H9 (cell line): ENCODE data around the gene MUC5B. TPM values are rescaled to one million over a fixed set of nuclear protein-coding genes. Genes with fewer than 3 reads are reported as not detected.

Experiments
- DNase-seq: peaks from one replicate; pipeline ENCODE4 v3.0.0-alpha.2; 2017
- H2AFZ ChIP-seq: one replicate; pipeline ENCODE4 v1.6.1; 2013; ENCODE audit warnings: mild to moderate bottlenecking, low read length, control low read depth, moderate library complexity
- H2AK5ac ChIP-seq: 2 replicates; pipeline ENCODE4 v1.6.1; 2013; ENCODE audit warnings: low read length, control low read depth, mixed read lengths; ENCODE audit not compliant: insufficient read length
- H2BK120ac ChIP-seq: one replicate; pipeline ENCODE4 v1.6.1; 2013; ENCODE audit warnings: low read depth, mild to moderate bottlenecking, low read length, control low read depth, inconsistent platforms; ENCODE audit not compliant: poor library complexity, severe bottlenecking
- H2BK12ac ChIP-seq: 2 replicates; pipeline ENCODE4 v1.6.1; 2013; ENCODE audit warnings: low read length, control low read depth, mixed read lengths, low read depth; ENCODE audit not compliant: insufficient read length
- H2BK15ac ChIP-seq: 2 replicates; pipeline ENCODE4 v1.6.1; 2013; ENCODE audit warnings: low read depth, low read length, control low read depth
- H2BK20ac ChIP-seq: one replicate; pipeline ENCODE4 v1.6.1; 2013; ENCODE audit warnings: low read depth, mild to moderate bottlenecking, low read length, control low read depth, inconsistent platforms; ENCODE audit not compliant: poor library complexity, severe bottlenecking
- H2BK5ac ChIP-seq: 2 replicates; pipeline ENCODE4 v1.6.1; 2013; ENCODE audit warnings: low read length, control low read depth, mixed read lengths; ENCODE audit not compliant: insufficient read length
- H3K14ac ChIP-seq: 2 replicates; pipeline ENCODE4 v1.6.1; 2013; ENCODE audit warnings: low read length, control low read depth; ENCODE audit not compliant: insufficient read depth
- H3K18ac ChIP-seq: 2 replicates; pipeline ENCODE4 v1.6.1; 2013; ENCODE audit warnings: low read depth, mild to moderate bottlenecking, mixed read lengths, low read length, control low read depth; ENCODE audit not compliant: insufficient read length
- H3K23ac ChIP-seq: 2 replicates; pipeline ENCODE4 v1.6.1; 2013; ENCODE audit warnings: low read length, control low read depth, mixed read lengths, low read depth; ENCODE audit not compliant: insufficient read length
- H3K23me2 ChIP-seq: 2 replicates; pipeline ENCODE4 v1.6.1; 2013; ENCODE audit warnings: low read depth, mild to moderate bottlenecking, mixed read lengths, low read length, control low read depth; ENCODE audit not compliant: insufficient read length, poor library complexity, severe bottlenecking
- H3K27ac ChIP-seq: 2 replicates; pipeline ENCODE4 v1.5.1; 2013; ENCODE audit warnings: low read length, control low read depth, mixed read lengths, low read depth; ENCODE audit not compliant: insufficient read length
- H3K27me3 ChIP-seq: 2 replicates; pipeline ENCODE4 v1.6.1; 2013; ENCODE audit warnings: low read length, control low read depth, inconsistent platforms; ENCODE audit not compliant: insufficient read depth
- H3K4ac ChIP-seq: 2 replicates; pipeline ENCODE4 v1.6.1; 2013; ENCODE audit warnings: low read depth, mild to moderate bottlenecking, control low read depth, inconsistent platforms, low read length, moderate library complexity
- H3K4me1 ChIP-seq: 2 replicates; pipeline ENCODE4 v1.6.1; 2013; ENCODE audit warnings: low read length, control low read depth, inconsistent platforms; ENCODE audit not compliant: insufficient read depth
- H3K4me2 ChIP-seq: 2 replicates; pipeline ENCODE4 v1.6.1; 2013; ENCODE audit warnings: low read length, control low read depth, mixed read lengths; ENCODE audit not compliant: insufficient read length, insufficient read depth
- H3K56ac ChIP-seq: 2 replicates; pipeline ENCODE4 v1.6.1; 2013; ENCODE audit warnings: low read depth, mild to moderate bottlenecking, mixed read lengths, low read length, control low read depth; ENCODE audit not compliant: insufficient read length
- H3K79me1 ChIP-seq: 2 replicates; pipeline ENCODE4 v1.6.1; 2013; ENCODE audit warnings: low read depth, mild to moderate bottlenecking, moderate library complexity, low read length, control low read depth, inconsistent platforms; ENCODE audit not compliant: insufficient read depth, poor library complexity, severe bottlenecking
- H3K79me2 ChIP-seq: 2 replicates; pipeline ENCODE4 v1.6.1; 2013; ENCODE audit warnings: low read length, control low read depth, inconsistent platforms; ENCODE audit not compliant: insufficient read depth
- H3K9ac ChIP-seq: 2 replicates; pipeline ENCODE4 v1.6.1; 2013; ENCODE audit warnings: low read length, control low read depth, mixed read lengths; ENCODE audit not compliant: insufficient read length; ENCODE audit errors: extremely low read depth
- H3K9me3 ChIP-seq: one replicate; pipeline ENCODE4 v1.6.1; 2013; ENCODE audit warnings: low read depth, low read length, inconsistent platforms; ENCODE audit not compliant: control insufficient read depth
- H3T11ph ChIP-seq: one replicate; pipeline ENCODE4 v1.6.1; 2013; ENCODE audit warnings: mild to moderate bottlenecking, low read length, control low read depth, inconsistent platforms
- H4K20me1 ChIP-seq: one replicate; pipeline ENCODE4 v1.6.1; 2013; ENCODE audit not compliant: control insufficient read depth, insufficient read length, insufficient read depth
- H4K5ac ChIP-seq: 2 replicates; pipeline ENCODE4 v1.6.1; 2013; ENCODE audit warnings: low read depth, mild to moderate bottlenecking, mixed read lengths, low read length, control low read depth; ENCODE audit not compliant: insufficient read length
- H4K8ac ChIP-seq: replicated peaks from 2 replicates; pipeline ENCODE4 v1.6.1; 2013; ENCODE audit warnings: low read length, control low read depth, mixed read lengths, low read depth; ENCODE audit not compliant: insufficient read length
- H4K91ac ChIP-seq: 2 replicates; pipeline ENCODE4 v1.6.1; 2013; ENCODE audit warnings: low read depth, mild to moderate bottlenecking, moderate library complexity, mixed read lengths, low read length, control low read depth; ENCODE audit not compliant: insufficient read length
- H3K27ac Mint-ChIP-seq, 3 experiments: 2 replicates in 2 of 3; 3 replicates in 1 of 3; pipeline ENCODE4 v1.8.0; 2020 to 2021; ENCODE audit warnings: mixed read lengths in 3 of 3, mild to moderate bottlenecking in 1 of 3, moderate library complexity in 1 of 3
- H3K27me3 Mint-ChIP-seq: 2 replicates; pipeline ENCODE4 v1.8.0; 2021; ENCODE audit warnings: low read depth, mild to moderate bottlenecking, moderate library complexity, mixed read lengths
- H3K36me3 Mint-ChIP-seq, 3 experiments: 2 replicates in 2 of 3; 3 replicates in 1 of 3; pipeline ENCODE4 v1.8.0; 2020 to 2021; ENCODE audit warnings: low read depth in 3 of 3, mixed read lengths in 3 of 3; ENCODE audit not compliant: insufficient read depth in 1 of 3
- H3K4me1 Mint-ChIP-seq, 2 experiments: 2 replicates each; pipeline ENCODE4 v1.8.0; 2020; ENCODE audit warnings: mixed read lengths in 2 of 2
- H3K4me3 Mint-ChIP-seq, 2 experiments: 2 replicates in 1 of 2; 3 replicates in 1 of 2; pipeline ENCODE4 v1.8.0; 2020 to 2021; ENCODE audit warnings: mild to moderate bottlenecking in 2 of 2, mixed read lengths in 2 of 2, moderate library complexity in 1 of 2
- H3K9me3 Mint-ChIP-seq, 2 experiments: 2 replicates in 1 of 2; 3 replicates in 1 of 2; pipeline ENCODE4 v1.8.0; 2020; ENCODE audit warnings: mild to moderate bottlenecking in 2 of 2, mixed read lengths in 2 of 2, moderate library complexity in 1 of 2
- CTCF ChIP-seq: fragments of 200-600 bp; sonication (generic); conservative IDR thresholded peaks from 3 replicates; pipeline ENCODE4 v1.8.0; 2021; ENCODE audit warnings: antibody characterized with exemption, mild to moderate bottlenecking
- WGBS: extraction: QIAGEN DNeasy Blood & Tissue Kit; methylation state at CpG from one replicate; pipeline ENCODE4 v1.1.7; 2013; ENCODE audit warnings: missing lambda C conversion rate, low lambda C conversion rate, mixed read lengths; ENCODE audit not compliant: insufficient read length; ENCODE audit errors: extremely low coverage; 5-methylcytosine and 5-hydroxymethylcytosine counted together
- total RNA-seq: library from RNA; stranded (reverse); gene quantifications from 2 replicates; pipeline ENCODE4 v1.2.1, GENCODE V29; 2021

Gene MUC5B
- total RNA-seq, 1 experiment from 2014 or later: not detected

GRCh38 chr11:1292644-1293618 lies 70.1 kb downstream of the MUC5B start:
- Histone ChIP-seq H4K5ac (no peak overlapping the region), H3K79me2 (no peaks in the 10 kb centered on the region), H2BK12ac (no peak overlapping the region), H3K4me1 (no peaks in the 10 kb centered on the region), H3K18ac (no peak overlapping the region), H3K9ac (no peak overlapping the region), H4K8ac (no peak overlapping the region), H3K23me2 (no peaks in the 10 kb centered on the region), H3K4ac (no peak overlapping the region), H3K14ac (no peak overlapping the region), H2BK20ac (no peak overlapping the region), H2AFZ (no peak overlapping the region), H3T11ph (no peak overlapping the region), H3K9me3 (no peaks in the 10 kb centered on the region), H2BK120ac (no peak overlapping the region), H3K4me2 (no peak overlapping the region), H3K27ac (no peak overlapping the region), H2AK5ac (no peak overlapping the region), H3K79me1 (peaks cover 3% of the 10 kb centered on the region), H2BK15ac (no peak overlapping the region), H3K23ac (no peak overlapping the region), H4K91ac (no peak overlapping the region), H3K27me3 (no peaks in the 10 kb centered on the region), H2BK5ac (no peak overlapping the region), H3K56ac (no peak overlapping the region), H4K20me1 (no peaks in the 10 kb centered on the region)
- peak overlapping the region; percentile 13 to 55 (median 23); a peak in 6 of 7 replicates for H3K27ac Mint-ChIP-seq
- no peak for TF ChIP-seq CTCF
- WGBS: no CpG with 5 or more reads among the region's 43 CpGs
- H3K4me3 Mint-ChIP-seq: no peak overlapping the region
- DNase-seq: no peak
- no peaks in the 10 kb centered on the region for H3K27me3 Mint-ChIP-seq
- peaks cover 6 to 38% (median 21%) of the 10 kb centered on the region in 3 experiments; a peak in 6 of 7 replicates for H3K36me3 Mint-ChIP-seq
- no peaks in the 10 kb centered on the region for H3K4me1 Mint-ChIP-seq
- H3K9me3 Mint-ChIP-seq: peaks cover 0 to 2% of the 10 kb centered on the region in 2 experiments; a peak in 1 of 5 replicates
